HepG2 (cell line): ENCODE results near the gene PREX1. TPM values are rescaled to one million over a fixed set of nuclear protein-coding genes. Genes with fewer than 3 reads are reported as not detected.
A peak's percentile ranks its signal among the peaks of the same experiment; 100 is the strongest.

Source experiments
- DPF2 ChIP-seq: sonication (generic); formaldehyde crosslinking; IDR thresholded peaks from 2 replicates; pipeline ENCODE4 v1.4.0; 2020; ENCODE audit warnings: mild to moderate bottlenecking, low read depth, missing genetic modification reagents, borderline replicate concordance
- SIX1 ChIP-seq: sonication (generic); formaldehyde crosslinking; IDR thresholded peaks from 2 replicates; pipeline ENCODE4 v1.4.0; 2020; ENCODE audit warnings: missing genetic modification reagents, borderline replicate concordance
- SMYD3 ChIP-seq: sonication (generic); formaldehyde crosslinking; IDR thresholded peaks from 2 replicates; pipeline ENCODE4 v1.8.1; 2023; ENCODE audit warnings: mild to moderate bottlenecking, missing genetic modification reagents
- TEAD3 ChIP-seq: optimal IDR thresholded peaks from 2 replicates; pipeline ENCODE3; 2016; ENCODE audit warnings: borderline replicate concordance
- TOE1 ChIP-seq: sonication (generic); formaldehyde crosslinking; IDR thresholded peaks from 2 replicates; pipeline ENCODE4 v1.4.0; 2020; ENCODE audit warnings: mild to moderate bottlenecking, missing genetic modification reagents
- ZBTB40 ChIP-seq, 2 experiments: fragments of 450-650 bp in 1 of 2; sonication (generic) in 1 of 2; formaldehyde crosslinking in 1 of 2; IDR thresholded peaks; 2 replicates each; pipeline versions ENCODE4 v1.6.1 to v1.8.0; 2016 to 2022; ENCODE audit warnings: antibody characterized with exemption in 1 of 2, mild to moderate bottlenecking in 1 of 2, missing genetic modification reagents in 1 of 2
- ZNF776 ChIP-seq: sonication (generic); formaldehyde crosslinking; IDR thresholded peaks from 2 replicates; pipeline ENCODE4 v1.4.0; 2020; ENCODE audit warnings: mild to moderate bottlenecking, missing genetic modification reagents
- ZNF777 ChIP-seq: sonication (generic); formaldehyde crosslinking; IDR thresholded peaks from 2 replicates; pipeline ENCODE4 v1.4.0; 2020; ENCODE audit warnings: missing genetic modification reagents
- ZNF841 ChIP-seq: sonication (generic); formaldehyde crosslinking; IDR thresholded peaks from 2 replicates; pipeline ENCODE4 v1.8.1; 2023; ENCODE audit warnings: missing genetic modification reagents, borderline replicate concordance
- polyA plus RNA-seq, 8 experiments: library from polyadenylated mRNA; depleted of rRNA in 3 of 8; stranded (reverse) in 7 of 8; unstranded in 1 of 8; fragments of >200 nt; fragmentation: Illumina TruSeq in 4 of 8; extraction: Trizol in 4 of 8; gene quantifications; 2 replicates each; pipeline versions ENCODE4 v1.2.1 to v1.2.3, GENCODE V29; 2011 to 2016; ENCODE audit warnings: low read depth in 4 of 8, missing spikeins in 1 of 8, mixed read lengths in 1 of 8; ENCODE audit not compliant: insufficient read depth in 1 of 8
- total RNA-seq, 5 experiments: library from RNA; depleted of rRNA; stranded (reverse); fragments of >200 nt; fragmentation: Illumina TruSeq; extraction: Trizol; gene quantifications; 2 replicates each; pipeline ENCODE4 v1.2.3, GENCODE V29; 2016; ENCODE audit warnings: low read depth in 1 of 5
- TF ChIP-seq, protein P1 (sequence below): sonication (generic); formaldehyde crosslinking; IDR thresholded peaks from 2 replicates; pipeline ENCODE4 v1.5.1; 2020; ENCODE audit warnings: mild to moderate bottlenecking, missing genetic modification reagents, borderline replicate concordance
- TF ChIP-seq, protein P2 (sequence below): sonication (generic); formaldehyde crosslinking; IDR thresholded peaks from 2 replicates; pipeline ENCODE4 v1.8.0; 2022; ENCODE audit warnings: mild to moderate bottlenecking, missing genetic modification reagents, moderate library complexity
- TF ChIP-seq, protein P3 (sequence below): sonication (generic); formaldehyde crosslinking; IDR thresholded peaks from 2 replicates; pipeline ENCODE4 v1.4.0; 2020; ENCODE audit warnings: mild to moderate bottlenecking, missing genetic modification reagents

The PREX1 gene
- total and polyA plus RNA-seq, 2 of the 13 experiments (the other 11 are each of a cell fraction or from before 2014, with no cell fraction given), result 0.02 to 0.04 TPM

DNA sequence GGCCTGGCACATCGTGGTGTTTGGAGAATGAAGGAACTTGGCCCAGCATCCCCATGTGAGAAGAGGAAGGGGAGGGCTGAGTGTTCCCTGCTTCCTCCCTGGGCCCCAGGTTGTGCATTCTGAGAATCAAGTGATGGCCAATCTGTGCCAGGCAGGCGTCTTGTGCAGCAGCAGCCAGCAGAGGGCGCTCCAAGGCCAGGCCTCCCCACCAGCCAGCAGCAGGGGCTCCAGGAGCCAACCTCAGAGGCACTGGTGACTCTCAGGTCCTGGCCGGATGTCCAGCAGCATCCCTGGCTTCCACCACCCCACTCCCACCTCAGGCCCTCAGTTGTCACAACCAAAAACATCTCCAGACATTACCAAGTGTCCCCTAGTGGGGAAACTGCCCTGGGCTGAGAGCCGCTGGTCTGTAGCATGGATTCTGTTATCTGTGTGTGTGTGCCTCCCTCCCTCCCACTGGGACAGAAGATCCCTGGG is 192.0 kb downstream of the PREX1 start (continued):
- no peak for TF ChIP-seq ZBTB40 (IDR thresholded peaks at IDR 0.05)
- TF ChIP-seq ZBTB40 (CRISPR knock-in tag; IDR thresholded peaks at IDR 0.05), result no peak
- TF ChIP-seq, protein P1, sequence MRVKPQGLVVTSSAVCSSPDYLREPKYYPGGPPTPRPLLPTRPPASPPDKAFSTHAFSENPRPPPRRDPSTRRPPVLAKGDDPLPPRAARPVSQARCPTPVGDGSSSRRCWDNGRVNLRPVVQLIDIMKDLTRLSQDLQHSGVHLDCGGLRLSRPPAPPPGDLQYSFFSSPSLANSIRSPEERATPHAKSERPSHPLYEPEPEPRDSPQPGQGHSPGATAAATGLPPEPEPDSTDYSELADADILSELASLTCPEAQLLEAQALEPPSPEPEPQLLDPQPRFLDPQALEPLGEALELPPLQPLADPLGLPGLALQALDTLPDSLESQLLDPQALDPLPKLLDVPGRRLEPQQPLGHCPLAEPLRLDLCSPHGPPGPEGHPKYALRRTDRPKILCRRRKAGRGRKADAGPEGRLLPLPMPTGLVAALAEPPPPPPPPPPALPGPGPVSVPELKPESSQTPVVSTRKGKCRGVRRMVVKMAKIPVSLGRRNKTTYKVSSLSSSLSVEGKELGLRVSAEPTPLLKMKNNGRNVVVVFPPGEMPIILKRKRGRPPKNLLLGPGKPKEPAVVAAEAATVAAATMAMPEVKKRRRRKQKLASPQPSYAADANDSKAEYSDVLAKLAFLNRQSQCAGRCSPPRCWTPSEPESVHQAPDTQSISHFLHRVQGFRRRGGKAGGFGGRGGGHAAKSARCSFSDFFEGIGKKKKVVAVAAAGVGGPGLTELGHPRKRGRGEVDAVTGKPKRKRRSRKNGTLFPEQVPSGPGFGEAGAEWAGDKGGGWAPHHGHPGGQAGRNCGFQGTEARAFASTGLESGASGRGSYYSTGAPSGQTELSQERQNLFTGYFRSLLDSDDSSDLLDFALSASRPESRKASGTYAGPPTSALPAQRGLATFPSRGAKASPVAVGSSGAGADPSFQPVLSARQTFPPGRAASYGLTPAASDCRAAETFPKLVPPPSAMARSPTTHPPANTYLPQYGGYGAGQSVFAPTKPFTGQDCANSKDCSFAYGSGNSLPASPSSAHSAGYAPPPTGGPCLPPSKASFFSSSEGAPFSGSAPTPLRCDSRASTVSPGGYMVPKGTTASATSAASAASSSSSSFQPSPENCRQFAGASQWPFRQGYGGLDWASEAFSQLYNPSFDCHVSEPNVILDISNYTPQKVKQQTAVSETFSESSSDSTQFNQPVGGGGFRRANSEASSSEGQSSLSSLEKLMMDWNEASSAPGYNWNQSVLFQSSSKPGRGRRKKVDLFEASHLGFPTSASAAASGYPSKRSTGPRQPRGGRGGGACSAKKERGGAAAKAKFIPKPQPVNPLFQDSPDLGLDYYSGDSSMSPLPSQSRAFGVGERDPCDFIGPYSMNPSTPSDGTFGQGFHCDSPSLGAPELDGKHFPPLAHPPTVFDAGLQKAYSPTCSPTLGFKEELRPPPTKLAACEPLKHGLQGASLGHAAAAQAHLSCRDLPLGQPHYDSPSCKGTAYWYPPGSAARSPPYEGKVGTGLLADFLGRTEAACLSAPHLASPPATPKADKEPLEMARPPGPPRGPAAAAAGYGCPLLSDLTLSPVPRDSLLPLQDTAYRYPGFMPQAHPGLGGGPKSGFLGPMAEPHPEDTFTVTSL (CRISPR knock-in tag), result no peak
- TF ChIP-seq SMYD3, result no peak
- no peak for TF ChIP-seq ZNF776 (CRISPR knock-in tag)
- no peak for TF ChIP-seq ZNF841 (CRISPR knock-in tag)
- no peak for TF ChIP-seq TOE1 (CRISPR knock-in tag)
- TF ChIP-seq, protein P2, sequence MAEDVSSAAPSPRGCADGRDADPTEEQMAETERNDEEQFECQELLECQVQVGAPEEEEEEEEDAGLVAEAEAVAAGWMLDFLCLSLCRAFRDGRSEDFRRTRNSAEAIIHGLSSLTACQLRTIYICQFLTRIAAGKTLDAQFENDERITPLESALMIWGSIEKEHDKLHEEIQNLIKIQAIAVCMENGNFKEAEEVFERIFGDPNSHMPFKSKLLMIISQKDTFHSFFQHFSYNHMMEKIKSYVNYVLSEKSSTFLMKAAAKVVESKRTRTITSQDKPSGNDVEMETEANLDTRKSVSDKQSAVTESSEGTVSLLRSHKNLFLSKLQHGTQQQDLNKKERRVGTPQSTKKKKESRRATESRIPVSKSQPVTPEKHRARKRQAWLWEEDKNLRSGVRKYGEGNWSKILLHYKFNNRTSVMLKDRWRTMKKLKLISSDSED (CRISPR knock-in tag), result no peak
- no peak for TF ChIP-seq TEAD3 (CRISPR knock-in tag)
- TF ChIP-seq SIX1, result no peak
- TF ChIP-seq DPF2, result no peak
- TF ChIP-seq, protein P3, sequence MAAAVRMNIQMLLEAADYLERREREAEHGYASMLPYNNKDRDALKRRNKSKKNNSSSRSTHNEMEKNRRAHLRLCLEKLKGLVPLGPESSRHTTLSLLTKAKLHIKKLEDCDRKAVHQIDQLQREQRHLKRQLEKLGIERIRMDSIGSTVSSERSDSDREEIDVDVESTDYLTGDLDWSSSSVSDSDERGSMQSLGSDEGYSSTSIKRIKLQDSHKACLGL (CRISPR knock-in tag), result peak; percentile 32; the same call in 1 of the 2 replicates
- TF ChIP-seq ZNF777, result no peak
